SK-N-SH (cell line): Measurements from ENCODE around the gene NOD1. TPM values are rescaled to one million over a fixed set of nuclear protein-coding genes. Genes with fewer than 3 reads are reported as not detected.

ENCODE experiments used
- CTCF ChIA-PET: fragments of 300-600, 350-600 bp; formaldehyde crosslinking; extraction: SDS; loops from one replicate; lab custom pipeline; 2021; lab: Yijun Ruan, JAX
- POLR2A ChIA-PET: fragments of 350-600 bp; sonication (Branson Sonifier 250); formaldehyde crosslinking; extraction: SDS; loops from one replicate; lab custom pipeline; 2020; ENCODE audit warnings: antibody characterized with exemption, inconsistent platforms; lab: Yijun Ruan, JAX
- DNase-seq: peaks from one replicate; pipeline ENCODE4 v3.0.0; 2012
- H2AFZ ChIP-seq: fragments of 200-600 bp; sonication (generic); 2 replicates; pipeline ENCODE4 v1.8.1; 2016; ENCODE audit warnings: antibody characterized with exemption, mild to moderate bottlenecking, low read depth
- H3F3A ChIP-seq: fragments of 200-600 bp; sonication (generic); replicated peaks from 2 replicates; pipeline ENCODE3; 2016; ENCODE audit warnings: antibody characterized with exemption, mild to moderate bottlenecking; ENCODE audit not compliant: insufficient read depth
- H3K27ac ChIP-seq, 2 experiments: fragments of 200-500 bp in 1 of 2; fragments of 200-600 bp in 1 of 2; sonication (Bioruptor generic) in 1 of 2; sonication (generic), shearing (Covaris generic) in 1 of 2; 2 replicates each; pipeline versions ENCODE4 v1.5.1 to v1.6.1; 2014 to 2016; ENCODE audit warnings: low read depth in 2 of 2, inconsistent platforms in 1 of 2, low read length in 1 of 2, mild to moderate bottlenecking in 1 of 2, mixed read lengths in 1 of 2
- H3K27me3 ChIP-seq: fragments of 200-600 bp; sonication (generic), shearing (Covaris generic); 2 replicates; pipeline ENCODE4 v1.6.1; 2016; ENCODE audit warnings: mixed run types; ENCODE audit not compliant: insufficient read depth
- H3K36me3 ChIP-seq, 2 experiments: fragments of 200-500 bp in 1 of 2; fragments of 200-600 bp in 1 of 2; sonication (Bioruptor generic) in 1 of 2; sonication (generic) in 1 of 2; replicated peaks in 1 of 2; 2 replicates each; pipeline versions ENCODE3 to v1.5.1; 2014 to 2016; ENCODE audit warnings: low read length in 1 of 2, mild to moderate bottlenecking in 1 of 2; ENCODE audit not compliant: insufficient read depth in 2 of 2, control insufficient read depth in 1 of 2
- H3K4me1 ChIP-seq, 2 experiments: fragments of 200-500 bp in 1 of 2; fragments of 200-600 bp in 1 of 2; sonication (Bioruptor generic) in 1 of 2; sonication (generic), shearing (Covaris generic) in 1 of 2; 2 replicates each; pipeline versions ENCODE4 v1.5.1 to v1.6.1; 2014 to 2016; ENCODE audit warnings: low read depth in 1 of 2, low read length in 1 of 2, mixed run types in 1 of 2; ENCODE audit not compliant: insufficient read depth in 2 of 2, control insufficient read depth in 1 of 2
- H3K4me2 ChIP-seq: fragments of 200-600 bp; sonication (generic), shearing (Covaris generic); 2 replicates; pipeline ENCODE4 v1.6.1; 2017; ENCODE audit warnings: mixed run types
- H3K4me3 ChIP-seq, 2 experiments: fragments of 200-500 bp in 1 of 2; fragments of 200-600 bp in 1 of 2; sonication (Bioruptor generic) in 1 of 2; sonication (generic), shearing (Covaris generic) in 1 of 2; 2 replicates each; pipeline versions ENCODE4 v1.5.1 to v1.8.1; 2014 to 2016; ENCODE audit warnings: low read depth in 2 of 2, inconsistent platforms in 1 of 2, low read length in 1 of 2, mild to moderate bottlenecking in 1 of 2, mixed read lengths in 1 of 2, moderate library complexity in 1 of 2
- H3K79me2 ChIP-seq: fragments of 200-600 bp; sonication (generic); 2 replicates; pipeline ENCODE4 v1.8.1; 2017; ENCODE audit warnings: mild to moderate bottlenecking; ENCODE audit not compliant: insufficient read depth
- H3K9ac ChIP-seq: fragments of 200-600 bp; sonication (generic); 2 replicates; pipeline ENCODE4 v1.6.1; 2017; ENCODE audit warnings: mixed run types
- H3K9me2 ChIP-seq: fragments of 200-600 bp; sonication (generic); 2 replicates; pipeline ENCODE4 v1.6.1; 2017; ENCODE audit warnings: mixed run types
- H3K9me3 ChIP-seq: fragments of 200-600 bp; sonication (generic); 2 replicates; pipeline ENCODE4 v1.6.1; 2017; ENCODE audit warnings: mixed run types, mild to moderate bottlenecking, moderate library complexity
- H4K20me1 ChIP-seq: fragments of 200-600 bp; sonication (generic); 2 replicates; pipeline ENCODE4 v1.6.1; 2017; ENCODE audit warnings: mild to moderate bottlenecking, mixed run types; ENCODE audit not compliant: insufficient read depth
- CHD2 ChIP-seq: fragments of 150-350 bp; IDR thresholded peaks from 2 replicates; pipeline ENCODE4 v1.6.1; 2018; ENCODE audit warnings: low read length; ENCODE audit not compliant: partially characterized antibody
- ELF1 ChIP-seq: IDR thresholded peaks from 2 replicates; pipeline ENCODE4 v1.4.0; 2012
- EZH2phosphoT487 ChIP-seq: fragments of 200-600 bp; sonication (generic); IDR thresholded peaks from 2 replicates; pipeline ENCODE4 v1.6.1; 2017; ENCODE audit warnings: low read depth, mixed run types, mild to moderate bottlenecking, antibody characterized with exemption, moderate library complexity, borderline replicate concordance
- FOXM1 ChIP-seq: IDR thresholded peaks from 2 replicates; pipeline ENCODE4 v1.4.0; 2012; ENCODE audit warnings: low read depth, mild to moderate bottlenecking
- GABPA ChIP-seq: IDR thresholded peaks from 2 replicates; pipeline ENCODE4 v1.4.0; 2012; ENCODE audit warnings: low read depth, mild to moderate bottlenecking
- MEF2A ChIP-seq: IDR thresholded peaks from 2 replicates; pipeline ENCODE4 v1.4.0; 2012; ENCODE audit warnings: low read depth, borderline replicate concordance
- RXRA ChIP-seq: IDR thresholded peaks from 2 replicates; pipeline ENCODE4 v1.4.0; 2012; ENCODE audit warnings: low read depth, mild to moderate bottlenecking, borderline replicate concordance
- SIN3A ChIP-seq: IDR thresholded peaks from 2 replicates; pipeline ENCODE4 v1.6.1; 2012; ENCODE audit warnings: low read depth, mild to moderate bottlenecking, low read length, moderate library complexity, borderline replicate concordance
- SMC3 ChIP-seq: IDR thresholded peaks from 2 replicates; pipeline ENCODE4 v1.6.1; 2012; ENCODE audit warnings: low read depth, low read length, improper control_type of control experiment
- TAF1 ChIP-seq: IDR thresholded peaks from 2 replicates; pipeline ENCODE4 v1.6.1; 2012; ENCODE audit warnings: low read depth, mild to moderate bottlenecking, low read length, moderate library complexity, borderline replicate concordance
- TCF12 ChIP-seq: IDR thresholded peaks from 2 replicates; pipeline ENCODE4 v1.4.0; 2012
- WGBS: methylation state at CpG from one replicate; pipeline ENCODE4 v1.1.6; 2017; ENCODE audit warnings: low lambda C conversion rate; 5-methylcytosine and 5-hydroxymethylcytosine counted together
- polyA plus RNA-seq, 3 experiments: library from polyadenylated mRNA; depleted of rRNA; stranded (reverse); fragments of >200 nt; gene quantifications; 2 replicates each; pipeline ENCODE4 v1.2.3, GENCODE V29; 2012
- TF ChIP-seq, protein P1 (sequence below): IDR thresholded peaks from 2 replicates; pipeline ENCODE4; 2012
- TF ChIP-seq, protein P2 (sequence below): IDR thresholded peaks from 2 replicates; pipeline ENCODE4 v1.4.0; 2012; ENCODE audit warnings: low read depth, borderline replicate concordance
- TF ChIP-seq, protein P3 (sequence below): fragments of 150-350 bp; IDR thresholded peaks from 2 replicates; pipeline ENCODE4 v1.6.1; 2017; ENCODE audit warnings: antibody characterized with exemption, low read length, low read depth, borderline replicate concordance
- TF ChIP-seq, protein P4 (sequence below): IDR thresholded peaks from 2 replicates; pipeline ENCODE4 v1.4.0; 2012; ENCODE audit warnings: low read depth

Gene NOD1
- polyA plus RNA-seq, 1 of the 3 experiments (the other 2 are of a cell fraction): 5.5 TPM

DNA sequence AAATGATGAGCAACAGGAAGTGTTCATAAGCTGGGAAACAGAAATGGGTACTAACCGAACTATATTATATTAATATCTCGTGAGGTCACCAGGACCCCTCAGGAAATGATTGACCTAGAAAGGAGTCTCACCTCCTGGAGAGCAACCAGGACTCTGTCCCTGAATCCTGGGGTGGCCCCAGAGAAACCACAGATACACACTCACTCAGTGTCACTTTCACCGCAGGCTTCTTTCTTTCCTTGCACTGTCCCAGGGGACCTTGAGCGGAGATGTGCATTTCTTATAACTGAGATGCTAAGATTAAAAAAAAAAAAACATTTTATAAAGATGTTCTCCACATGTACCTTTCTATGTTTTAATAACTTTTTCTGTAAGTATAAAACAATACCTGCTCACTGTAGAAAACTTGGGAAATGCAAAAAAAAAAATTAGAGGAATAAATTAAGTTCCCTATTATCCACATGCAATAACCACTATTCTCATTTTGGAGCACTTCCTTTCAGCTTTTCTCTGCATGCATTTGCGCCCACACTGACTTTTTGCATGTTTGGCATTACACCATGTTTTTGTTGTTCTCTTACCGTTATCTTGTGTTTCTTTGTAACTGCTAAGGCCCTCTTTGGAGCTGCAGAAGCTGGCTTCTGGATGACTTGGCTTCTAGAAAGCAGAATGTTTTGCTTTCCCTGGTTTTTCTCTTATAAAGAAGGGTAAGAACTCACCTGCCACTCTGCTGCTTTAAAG is 15.0 kb downstream of the NOD1 start (continued):
- TF ChIP-seq, protein P1, sequence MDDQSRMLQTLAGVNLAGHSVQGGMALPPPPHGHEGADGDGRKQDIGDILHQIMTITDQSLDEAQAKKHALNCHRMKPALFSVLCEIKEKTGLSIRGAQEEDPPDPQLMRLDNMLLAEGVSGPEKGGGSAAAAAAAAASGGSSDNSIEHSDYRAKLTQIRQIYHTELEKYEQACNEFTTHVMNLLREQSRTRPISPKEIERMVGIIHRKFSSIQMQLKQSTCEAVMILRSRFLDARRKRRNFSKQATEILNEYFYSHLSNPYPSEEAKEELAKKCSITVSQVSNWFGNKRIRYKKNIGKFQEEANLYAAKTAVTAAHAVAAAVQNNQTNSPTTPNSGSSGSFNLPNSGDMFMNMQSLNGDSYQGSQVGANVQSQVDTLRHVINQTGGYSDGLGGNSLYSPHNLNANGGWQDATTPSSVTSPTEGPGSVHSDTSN: no peak

DNA sequence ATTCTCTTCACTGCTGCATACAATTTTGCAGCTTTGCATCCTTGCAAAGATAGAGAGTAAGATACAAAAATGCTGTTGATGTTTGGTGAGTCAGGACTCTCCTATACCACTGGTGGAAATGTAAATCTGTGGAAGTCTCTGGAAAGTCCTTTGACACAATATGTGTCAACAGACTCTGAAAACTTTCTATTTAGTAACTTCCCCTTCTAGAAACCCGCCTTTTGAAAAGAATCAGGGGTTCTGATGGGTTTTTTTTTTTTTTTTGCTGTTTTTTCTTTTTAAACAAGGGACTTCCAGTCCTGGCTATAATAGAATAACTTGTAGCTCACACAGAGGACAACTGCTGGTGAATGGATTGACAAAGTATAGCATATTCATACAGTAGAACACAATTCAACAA is 16.4 kb downstream of the NOD1 start:
- H3K4me1 ChIP-seq: peaks cover 8 to 62% of the 10 kb centered on the region in 2 experiments
- POLR2A ChIA-PET: no interaction called here
- CTCF ChIA-PET: no interaction called here

More for the DNA sequence above, 16.4 kb downstream of the NOD1 start:
- Histone ChIP-seq H4K20me1 (no peaks in the 10 kb centered on the region), H3K79me2 (peaks cover 10% of the 10 kb centered on the region; the same call in 1 of the 2 replicates), H3K36me3 (peaks cover 0 to 2% of the 10 kb centered on the region in 2 experiments), H3K9me2 (no peaks in the 10 kb centered on the region), H3K4me2 (no peak overlapping the region), H3K27ac (no peak overlapping the region), H3K9me3 (no peaks in the 10 kb centered on the region), H3F3A (peaks cover 20% of the 10 kb centered on the region), H2AFZ (no peak overlapping the region), H3K27me3 (no peaks in the 10 kb centered on the region), H3K4me3 (no peak overlapping the region), H3K9ac (no peak overlapping the region)
- 94% methylated on average over 1 of the region's 1 CpG for WGBS
- TF ChIP-seq SIN3A (no peak), MEF2A (no peak), SMC3 (no peak), FOXM1 (no peak), CHD2 (no peak), EZH2phosphoT487 (no peak), RXRA (no peak), GABPA (no peak), TCF12 (no peak), ELF1 (no peak), TAF1 (no peak)
- TF ChIP-seq, protein P2, sequence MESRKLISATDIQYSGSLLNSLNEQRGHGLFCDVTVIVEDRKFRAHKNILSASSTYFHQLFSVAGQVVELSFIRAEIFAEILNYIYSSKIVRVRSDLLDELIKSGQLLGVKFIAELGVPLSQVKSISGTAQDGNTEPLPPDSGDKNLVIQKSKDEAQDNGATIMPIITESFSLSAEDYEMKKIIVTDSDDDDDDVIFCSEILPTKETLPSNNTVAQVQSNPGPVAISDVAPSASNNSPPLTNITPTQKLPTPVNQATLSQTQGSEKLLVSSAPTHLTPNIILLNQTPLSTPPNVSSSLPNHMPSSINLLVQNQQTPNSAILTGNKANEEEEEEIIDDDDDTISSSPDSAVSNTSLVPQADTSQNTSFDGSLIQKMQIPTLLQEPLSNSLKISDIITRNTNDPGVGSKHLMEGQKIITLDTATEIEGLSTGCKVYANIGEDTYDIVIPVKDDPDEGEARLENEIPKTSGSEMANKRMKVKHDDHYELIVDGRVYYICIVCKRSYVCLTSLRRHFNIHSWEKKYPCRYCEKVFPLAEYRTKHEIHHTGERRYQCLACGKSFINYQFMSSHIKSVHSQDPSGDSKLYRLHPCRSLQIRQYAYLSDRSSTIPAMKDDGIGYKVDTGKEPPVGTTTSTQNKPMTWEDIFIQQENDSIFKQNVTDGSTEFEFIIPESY: no peak
- TF ChIP-seq, protein P3, sequence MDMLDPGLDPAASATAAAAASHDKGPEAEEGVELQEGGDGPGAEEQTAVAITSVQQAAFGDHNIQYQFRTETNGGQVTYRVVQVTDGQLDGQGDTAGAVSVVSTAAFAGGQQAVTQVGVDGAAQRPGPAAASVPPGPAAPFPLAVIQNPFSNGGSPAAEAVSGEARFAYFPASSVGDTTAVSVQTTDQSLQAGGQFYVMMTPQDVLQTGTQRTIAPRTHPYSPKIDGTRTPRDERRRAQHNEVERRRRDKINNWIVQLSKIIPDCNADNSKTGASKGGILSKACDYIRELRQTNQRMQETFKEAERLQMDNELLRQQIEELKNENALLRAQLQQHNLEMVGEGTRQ: no peak
- TF ChIP-seq, protein P4, sequence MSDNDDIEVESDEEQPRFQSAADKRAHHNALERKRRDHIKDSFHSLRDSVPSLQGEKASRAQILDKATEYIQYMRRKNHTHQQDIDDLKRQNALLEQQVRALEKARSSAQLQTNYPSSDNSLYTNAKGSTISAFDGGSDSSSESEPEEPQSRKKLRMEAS: no peak
- DNase-seq: no peak
